Prostate gland (tissue), 2 donors: ENCODE measurements around the gene CPNE2.

ENCODE experiments used
- CTCF ChIP-seq, 4 experiments: fragments of 200-600 bp in 2 of 4; fragments of 450-650 bp in 2 of 4; sonication (generic) in 2 of 4; IDR thresholded peaks; 1 replicate in 3 of 4; 2 replicates in 1 of 4; pipeline ENCODE4 v1.5.1; 2016 to 2019; ENCODE audit warnings: antibody characterized with exemption in 4 of 4, mild to moderate bottlenecking in 2 of 4, moderate library complexity in 2 of 4
- POLR2A ChIP-seq: fragments of 450-650 bp; IDR thresholded peaks from one replicate; pipeline ENCODE4 v1.6.1; 2016; ENCODE audit warnings: antibody characterized with exemption, mild to moderate bottlenecking

GRCh38 chr16:57058291-57058861 lies 34.0 kb upstream of the CPNE2 start:
- TF ChIP-seq CTCF (IDR thresholded peaks at IDR 0.05) (no peak), POLR2A (no peak)
